Lower leg skin (tissue), 3 donors: Measurements from ENCODE around the gene MT1H.

Source experiments
- POLR2A ChIP-seq, 2 donors: fragments of 450-650 bp; IDR thresholded peaks; one replicate each; pipeline ENCODE4 v1.6.1; 2016 to 2017; ENCODE audit warnings: antibody characterized with exemption in 2 of 2, mild to moderate bottlenecking in 1 of 2, moderate library complexity in 1 of 2
- TF ChIP-seq, protein P1 (sequence below), 3 donors: fragments of 450-650 bp; IDR thresholded peaks; one replicate each; pipeline ENCODE4 v1.5.1; 2016; ENCODE audit warnings: antibody characterized with exemption in 3 of 3, mild to moderate bottlenecking in 3 of 3, moderate library complexity in 2 of 3

DNA sequence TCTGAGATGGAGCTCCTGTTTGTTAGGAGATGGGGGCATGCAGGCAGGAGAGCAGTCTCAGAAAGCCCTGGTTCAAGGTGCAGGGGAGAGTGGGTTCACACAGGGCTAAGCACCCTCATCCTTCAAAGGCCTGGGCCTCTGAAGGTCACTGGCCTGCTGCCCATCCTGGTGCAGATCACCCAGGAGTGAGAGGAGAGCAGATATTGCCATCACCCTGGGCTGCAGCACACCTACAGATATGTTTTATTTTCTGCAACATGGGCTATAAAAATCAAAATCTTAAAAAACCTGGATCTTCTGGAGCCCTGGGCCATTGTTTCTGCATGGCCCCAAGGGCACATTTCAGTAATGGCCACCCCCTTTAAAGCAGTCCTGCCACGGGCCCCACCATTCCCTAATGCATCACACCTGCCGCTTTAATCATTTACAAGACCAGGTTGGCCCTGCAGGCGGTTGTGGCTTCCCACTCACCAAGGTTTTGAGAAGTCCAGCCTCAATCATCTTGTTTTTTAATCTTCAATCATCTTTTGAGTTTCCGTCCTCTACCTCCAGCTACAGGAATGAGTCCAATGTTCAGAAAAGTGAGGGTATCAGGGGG, 39.9 kb downstream of the MT1H start:
- TF ChIP-seq, protein P1, sequence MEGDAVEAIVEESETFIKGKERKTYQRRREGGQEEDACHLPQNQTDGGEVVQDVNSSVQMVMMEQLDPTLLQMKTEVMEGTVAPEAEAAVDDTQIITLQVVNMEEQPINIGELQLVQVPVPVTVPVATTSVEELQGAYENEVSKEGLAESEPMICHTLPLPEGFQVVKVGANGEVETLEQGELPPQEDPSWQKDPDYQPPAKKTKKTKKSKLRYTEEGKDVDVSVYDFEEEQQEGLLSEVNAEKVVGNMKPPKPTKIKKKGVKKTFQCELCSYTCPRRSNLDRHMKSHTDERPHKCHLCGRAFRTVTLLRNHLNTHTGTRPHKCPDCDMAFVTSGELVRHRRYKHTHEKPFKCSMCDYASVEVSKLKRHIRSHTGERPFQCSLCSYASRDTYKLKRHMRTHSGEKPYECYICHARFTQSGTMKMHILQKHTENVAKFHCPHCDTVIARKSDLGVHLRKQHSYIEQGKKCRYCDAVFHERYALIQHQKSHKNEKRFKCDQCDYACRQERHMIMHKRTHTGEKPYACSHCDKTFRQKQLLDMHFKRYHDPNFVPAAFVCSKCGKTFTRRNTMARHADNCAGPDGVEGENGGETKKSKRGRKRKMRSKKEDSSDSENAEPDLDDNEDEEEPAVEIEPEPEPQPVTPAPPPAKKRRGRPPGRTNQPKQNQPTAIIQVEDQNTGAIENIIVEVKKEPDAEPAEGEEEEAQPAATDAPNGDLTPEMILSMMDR (IDR thresholded peaks at IDR 0.05), result no peak
- no peak for TF ChIP-seq POLR2A (IDR thresholded peaks at IDR 0.05)
